Measurements from ENCODE around the gene ZNRD2. TPM values are rescaled to one million over a fixed set of nuclear protein-coding genes. Genes with fewer than 3 reads are reported as not detected.

ZNRD2 gene
- total RNA-seq, 1 donor from 2014 or later = 52.6 TPM

GRCh38 chr11:65538232-65538914 is 31.9 kb upstream of the ZNRD2 start:
- no peak for DNase-seq (ENCODE audit: low read depth, low spot score)

GRCh38 chr11:65538915-65539743 is 31.1 kb upstream of the ZNRD2 start:
- DNase-seq (ENCODE audit: low read depth, low spot score) = no peak

- DNase-seq (ENCODE audit: low read depth, low spot score) = no peak
These were observed 30.5 kb upstream of the ZNRD2 start for GRCh38 chr11:65539744-65540289.

GRCh38 chr11:65540290-65541092 is 29.8 kb upstream of the ZNRD2 start:
- no peak for DNase-seq (ENCODE audit: low read depth, low spot score)

GRCh38 chr11:65541093-65541982 is 28.9 kb upstream of the ZNRD2 start:
- DNase-seq (ENCODE audit: low read depth, low spot score) = no peak

GRCh38 chr11:65542738-65543390 is 27.4 kb upstream of the ZNRD2 start:
- DNase-seq (ENCODE audit: low read depth, low spot score) = no peak

- DNase-seq (ENCODE audit: low read depth, low spot score) = no peak
These were observed 24.4 kb upstream of the ZNRD2 start for GRCh38 chr11:65545853-65546216.

- no peak for DNase-seq (ENCODE audit: low read depth, low spot score)
These were observed 23.9 kb upstream of the ZNRD2 start for GRCh38 chr11:65546217-65546958.

GRCh38 chr11:65547446-65548125 is 22.7 kb upstream of the ZNRD2 start:
- DNase-seq (ENCODE audit: low read depth, low spot score) = no peak

GRCh38 chr11:65548395-65548794 is 21.9 kb upstream of the ZNRD2 start:
- no peak for DNase-seq (ENCODE audit: low read depth, low spot score)

- DNase-seq (ENCODE audit: low read depth, low spot score) = no peak
These were observed 21.2 kb upstream of the ZNRD2 start for GRCh38 chr11:65549096-65549495.

- DNase-seq (ENCODE audit: low read depth, low spot score) = no peak
These were observed 18.5 kb upstream of the ZNRD2 start for GRCh38 chr11:65551572-65552387.

GRCh38 chr11:65552388-65552951 is 17.8 kb upstream of the ZNRD2 start:
- DNase-seq (ENCODE audit: low read depth, low spot score) = no peak

GRCh38 chr11:65553301-65554001 is 16.8 kb upstream of the ZNRD2 start:
- no peak for DNase-seq (ENCODE audit: low read depth, low spot score)

GRCh38 chr11:65554057-65554818 is 16.0 kb upstream of the ZNRD2 start:
- DNase-seq (ENCODE audit: low read depth, low spot score) = no peak

- DNase-seq (ENCODE audit: low read depth, low spot score) = no peak
These were observed 15.3 kb upstream of the ZNRD2 start for GRCh38 chr11:65554842-65555430.

All from pulmonary artery endothelial cell (primary cell).